GM19099 (cell line): Measurements from ENCODE around the gene BEND6.

Source experiments
- POLR2A ChIP-seq: IDR thresholded peaks from 3 replicates; pipeline ENCODE4 v1.6.1; 2011; ENCODE audit warnings: low read depth; ENCODE audit not compliant: insufficient read length; ENCODE audit errors: extremely low read depth

The BEND6 gene

DNA sequence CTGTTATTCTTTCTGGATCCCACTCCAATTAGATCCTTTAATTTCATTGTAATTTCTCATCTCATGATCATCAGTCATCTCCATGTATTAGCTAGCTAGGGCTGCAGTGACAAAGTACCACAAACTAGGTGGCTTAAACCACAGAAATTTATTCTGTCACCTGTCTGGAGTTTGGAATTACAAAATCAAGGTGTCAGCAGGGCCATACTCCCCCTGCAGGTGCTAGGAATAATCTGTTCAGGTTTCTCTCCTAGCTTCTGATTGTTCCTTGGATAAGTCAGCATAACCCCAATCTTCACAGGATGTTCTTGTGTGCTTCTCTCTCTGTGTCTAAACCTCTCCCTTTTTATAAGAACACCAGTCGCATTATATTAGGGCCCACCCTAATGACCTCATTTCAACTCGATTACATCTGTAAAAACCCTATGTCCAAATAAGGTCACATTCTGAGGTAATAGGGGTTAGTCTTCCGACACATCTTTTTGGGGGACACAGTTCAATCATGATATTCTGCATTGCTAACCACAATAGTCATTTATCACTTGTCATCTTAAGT lies 40.5 kb downstream of the BEND6 start:
- no peak for TF ChIP-seq POLR2A

DNA sequence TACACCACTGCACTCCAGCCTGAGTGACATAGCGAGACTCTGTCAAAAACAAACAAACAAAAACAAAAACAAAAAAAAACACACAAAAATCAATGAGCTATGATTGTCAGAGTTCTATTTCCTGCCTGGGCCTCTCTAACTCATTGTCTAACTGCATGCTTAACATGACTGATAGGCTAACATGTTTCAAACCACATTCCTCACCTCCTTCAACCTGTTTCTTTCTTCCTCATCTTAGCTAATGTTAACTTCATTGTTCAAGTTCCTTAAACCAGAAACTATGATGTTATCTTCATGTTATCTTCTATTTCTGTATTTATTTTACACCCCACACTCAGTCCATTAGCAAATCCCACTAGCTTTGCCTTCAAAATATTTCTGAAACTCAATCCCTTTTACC lies 41.5 kb downstream of the BEND6 start:
- no peak for TF ChIP-seq POLR2A

GRCh38 chr6:56999049-56999448 lies 44.1 kb downstream of the BEND6 start:
- no peak for TF ChIP-seq POLR2A

GRCh38 chr6:57002197-57002596 lies 47.3 kb downstream of the BEND6 start:
- no peak for TF ChIP-seq POLR2A

GRCh38 chr6:57004292-57004691 lies 49.4 kb downstream of the BEND6 start:
- TF ChIP-seq POLR2A = no peak

GRCh38 chr6:57006101-57006500 lies 51.2 kb downstream of the BEND6 start:
- TF ChIP-seq POLR2A = no peak

DNA sequence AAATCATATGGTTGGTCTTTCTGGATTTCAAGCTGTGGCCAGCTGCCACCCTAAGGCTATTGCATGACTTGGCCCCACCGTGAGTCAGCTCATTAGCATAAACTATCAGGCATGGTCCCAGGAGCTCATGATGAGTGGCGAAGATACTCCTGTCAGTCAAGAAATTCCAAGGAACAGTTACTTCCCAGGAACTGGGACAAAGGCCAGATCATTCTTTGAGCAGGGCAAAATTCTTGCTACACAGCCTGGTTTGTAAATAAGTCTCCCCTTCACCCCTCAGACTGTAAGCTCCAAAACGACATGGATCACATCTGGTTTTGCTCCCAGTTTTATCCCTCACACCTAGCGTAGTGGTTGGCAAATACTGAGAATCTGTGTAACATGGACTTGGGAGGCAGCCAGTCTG lies 58.6 kb downstream of the BEND6 start:
- no peak for TF ChIP-seq POLR2A

DNA sequence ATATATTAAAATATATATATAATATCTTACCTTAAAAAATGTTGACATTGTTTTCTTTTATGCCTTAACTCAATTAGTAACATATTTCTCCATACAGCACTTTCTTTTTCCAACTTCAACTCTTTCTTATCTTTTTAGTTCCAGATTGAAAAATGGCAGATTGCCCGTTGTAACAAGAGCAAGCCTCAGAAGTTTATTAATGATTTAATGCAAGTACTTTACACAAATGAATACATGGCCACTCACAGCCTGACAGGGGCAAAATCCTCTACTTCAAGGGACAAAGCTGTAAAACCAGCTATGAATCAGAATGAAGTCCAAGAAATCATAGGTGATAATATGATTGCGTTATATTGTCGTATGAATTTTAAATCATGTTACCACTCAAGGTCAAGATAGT lies 62.2 kb downstream of the BEND6 start:
- no peak for TF ChIP-seq POLR2A

- TF ChIP-seq POLR2A = no peak
Observed at GRCh38 chr6:57017841-57018240, 62.9 kb downstream of the BEND6 start.

GRCh38 chr6:57019434-57019833 lies 64.5 kb downstream of the BEND6 start:
- no peak for TF ChIP-seq POLR2A

GRCh38 chr6:57021086-57021720 lies 66.3 kb downstream of the BEND6 start:
- no peak for TF ChIP-seq POLR2A

- TF ChIP-seq POLR2A = no peak
Observed at GRCh38 chr6:57024321-57024720, 69.4 kb downstream of the BEND6 start.

- no peak for TF ChIP-seq POLR2A
Observed at GRCh38 chr6:57024775-57025174, 69.9 kb downstream of the BEND6 start.

DNA sequence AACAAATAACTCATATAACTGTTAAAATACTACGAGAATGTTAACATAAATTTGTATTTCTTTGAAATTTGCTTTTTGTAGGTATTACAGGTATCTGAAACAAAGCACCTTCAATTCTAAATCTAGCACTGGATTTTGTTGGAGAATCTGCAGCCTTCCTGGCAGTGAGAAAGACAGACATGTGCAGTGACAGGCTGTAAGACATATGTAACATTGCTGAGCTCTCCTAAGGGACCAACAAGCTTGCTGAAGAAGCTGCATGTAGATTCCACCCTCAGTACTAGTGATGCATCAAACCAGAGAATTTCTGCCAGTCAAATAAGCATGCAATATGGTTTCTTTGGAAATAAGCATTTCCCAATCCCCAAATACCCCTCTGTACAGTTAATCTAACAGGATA lies 71.1 kb downstream of the BEND6 start:
- no peak for TF ChIP-seq POLR2A

DNA sequence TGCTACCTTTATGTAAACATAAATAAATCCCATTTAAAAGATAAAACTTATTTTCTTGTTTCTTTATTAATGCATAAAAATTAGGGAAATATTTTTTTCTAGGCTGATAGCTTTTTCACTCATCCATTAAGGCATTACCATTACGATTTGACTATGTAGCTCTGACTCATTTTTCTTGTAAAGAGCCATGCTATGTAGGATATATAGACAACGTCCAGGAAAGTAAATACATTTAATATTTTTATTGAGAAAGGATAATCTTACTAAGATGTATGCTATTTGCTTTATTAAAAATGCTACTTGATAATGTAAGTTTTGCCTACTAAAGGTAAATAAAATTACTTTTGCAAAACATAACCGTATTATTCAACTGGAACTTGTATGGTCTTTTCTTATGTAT lies 72.4 kb downstream of the BEND6 start:
- no peak for TF ChIP-seq POLR2A

- TF ChIP-seq POLR2A = no peak
Observed at GRCh38 chr6:57029213-57029612, 74.3 kb downstream of the BEND6 start.

- no peak for TF ChIP-seq POLR2A
Observed at GRCh38 chr6:57033228-57033627, 78.3 kb downstream of the BEND6 start.
